Cardiac fibroblast (primary cell): ENCODE data around the gene TMC2.
A peak's percentile ranks its signal among the peaks of the same experiment; 100 is the strongest.

Experiments
- DNase-seq, 2 donors: peaks; one replicate each; pipeline versions ENCODE4 v3.0.0 to v3.0.0-alpha.2; 2010; ENCODE audit warnings: low read depth in 2 of 2
- H3K4me3 ChIP-seq, 2 donors: replicated peaks in 1 of 2; 1 replicate in 1 of 2; 2 replicates in 1 of 2; pipeline ENCODE4 v1.5.1; 2011; ENCODE audit warnings: low read depth in 2 of 2, low read length in 2 of 2, mild to moderate bottlenecking in 2 of 2, moderate library complexity in 1 of 2
- TF ChIP-seq, protein P1 (sequence below): IDR thresholded peaks from one replicate; pipeline ENCODE4 v1.5.1; 2011; ENCODE audit warnings: low read depth, mild to moderate bottlenecking, low read length, inconsistent platforms

The TMC2 gene

DNA sequence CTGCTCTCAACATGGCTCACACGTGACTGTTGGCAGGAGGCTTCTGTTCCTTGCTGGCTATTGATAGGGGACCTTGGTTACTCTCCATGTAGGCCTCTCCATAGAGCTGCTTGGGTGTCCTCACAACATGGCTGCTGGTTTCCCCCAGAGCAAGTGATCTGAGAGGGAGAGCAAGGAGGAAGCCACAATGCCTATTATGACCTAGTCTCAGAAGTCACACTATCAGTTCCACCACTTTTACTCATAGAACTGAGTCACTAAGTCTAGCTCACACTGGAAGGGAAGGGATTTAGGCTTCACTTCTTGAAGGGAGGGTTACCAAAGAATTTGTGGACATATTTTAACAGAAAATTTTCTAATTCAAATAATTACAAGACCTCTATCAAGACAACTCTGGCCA is 107.3 kb downstream of the TMC2 start:
- no peak for DNase-seq
- TF ChIP-seq, protein P1, sequence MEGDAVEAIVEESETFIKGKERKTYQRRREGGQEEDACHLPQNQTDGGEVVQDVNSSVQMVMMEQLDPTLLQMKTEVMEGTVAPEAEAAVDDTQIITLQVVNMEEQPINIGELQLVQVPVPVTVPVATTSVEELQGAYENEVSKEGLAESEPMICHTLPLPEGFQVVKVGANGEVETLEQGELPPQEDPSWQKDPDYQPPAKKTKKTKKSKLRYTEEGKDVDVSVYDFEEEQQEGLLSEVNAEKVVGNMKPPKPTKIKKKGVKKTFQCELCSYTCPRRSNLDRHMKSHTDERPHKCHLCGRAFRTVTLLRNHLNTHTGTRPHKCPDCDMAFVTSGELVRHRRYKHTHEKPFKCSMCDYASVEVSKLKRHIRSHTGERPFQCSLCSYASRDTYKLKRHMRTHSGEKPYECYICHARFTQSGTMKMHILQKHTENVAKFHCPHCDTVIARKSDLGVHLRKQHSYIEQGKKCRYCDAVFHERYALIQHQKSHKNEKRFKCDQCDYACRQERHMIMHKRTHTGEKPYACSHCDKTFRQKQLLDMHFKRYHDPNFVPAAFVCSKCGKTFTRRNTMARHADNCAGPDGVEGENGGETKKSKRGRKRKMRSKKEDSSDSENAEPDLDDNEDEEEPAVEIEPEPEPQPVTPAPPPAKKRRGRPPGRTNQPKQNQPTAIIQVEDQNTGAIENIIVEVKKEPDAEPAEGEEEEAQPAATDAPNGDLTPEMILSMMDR: no peak

GRCh38 chr20:2651772-2652723 is 115.7 kb downstream of the TMC2 start, which contains the start of gene NOP56:
TSS of gene NOP56 (plus strand) at chr20:2652632. CDS start at chr20:2652661, 29 bp downstream.
- TF ChIP-seq, protein P1: no peak
- H3K4me3 ChIP-seq: peak within 1 kb of the TSS; percentile 89 to 99

More for the DNA sequence above, 107.3 kb downstream of the TMC2 start:
- H3K4me3 ChIP-seq: no peak overlapping the region

DNA sequence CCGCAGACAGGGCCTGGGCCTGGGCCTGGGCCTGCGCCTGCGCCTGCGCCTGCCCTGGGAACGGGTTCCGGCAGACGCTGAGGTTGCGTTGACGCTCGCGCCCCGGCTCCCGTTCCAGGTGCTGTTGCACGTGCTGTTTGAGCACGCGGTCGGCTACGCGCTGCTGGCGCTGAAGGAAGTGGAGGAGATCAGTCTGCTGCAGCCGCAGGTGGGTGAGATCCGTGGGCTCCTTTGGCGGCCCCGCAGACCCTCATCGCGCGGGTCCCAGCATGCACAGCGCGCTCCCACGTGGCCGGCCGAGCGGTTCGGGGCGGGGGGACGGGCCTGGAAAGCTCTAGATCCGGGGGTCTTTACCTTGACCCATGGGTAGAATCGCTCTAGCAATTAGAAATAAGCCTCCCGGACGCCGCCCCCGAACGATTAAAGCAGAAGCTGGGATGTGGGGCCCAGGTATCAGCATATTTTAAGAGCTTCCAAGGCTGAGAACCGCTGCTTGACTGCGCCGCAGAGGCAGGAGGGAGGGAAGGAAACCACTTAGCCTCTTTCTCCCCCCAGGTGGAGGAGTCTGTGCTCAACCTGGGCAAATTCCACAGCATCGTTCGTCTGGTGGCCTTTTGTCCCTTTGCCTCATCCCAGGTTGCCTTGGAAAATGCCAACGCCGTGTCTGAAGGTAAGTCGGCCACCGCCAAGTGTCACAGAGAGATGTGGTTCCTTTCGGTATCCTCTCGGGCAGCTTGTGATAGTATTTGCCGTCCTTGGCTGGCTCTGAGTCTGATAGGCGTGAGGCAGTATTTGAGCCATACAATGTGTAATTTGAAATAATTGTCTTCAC is 116.6 kb downstream of the TMC2 start:
- TF ChIP-seq, protein P1: no peak
- no peak for DNase-seq
- H3K4me3 ChIP-seq: peak overlapping the region; percentile 89 to 99

More at GRCh38 chr20:2651772-2652723, 115.7 kb downstream of the TMC2 start, which contains the start of gene NOP56:
- peak; percentile 91 to 95 for DNase-seq

GRCh38 chr20:2653556-2654383 is 117.4 kb downstream of the TMC2 start:
- TF ChIP-seq, protein P1: no peak
- DNase-seq: no peak
- peak overlapping the region; percentile 89 to 99 for H3K4me3 ChIP-seq

- no peak for DNase-seq
- TF ChIP-seq, protein P1: no peak
- H3K4me3 ChIP-seq: peak overlapping the region; percentile 89 to 99
Measured at GRCh38 chr20:2654384-2654822, 118.0 kb downstream of the TMC2 start.

DNA sequence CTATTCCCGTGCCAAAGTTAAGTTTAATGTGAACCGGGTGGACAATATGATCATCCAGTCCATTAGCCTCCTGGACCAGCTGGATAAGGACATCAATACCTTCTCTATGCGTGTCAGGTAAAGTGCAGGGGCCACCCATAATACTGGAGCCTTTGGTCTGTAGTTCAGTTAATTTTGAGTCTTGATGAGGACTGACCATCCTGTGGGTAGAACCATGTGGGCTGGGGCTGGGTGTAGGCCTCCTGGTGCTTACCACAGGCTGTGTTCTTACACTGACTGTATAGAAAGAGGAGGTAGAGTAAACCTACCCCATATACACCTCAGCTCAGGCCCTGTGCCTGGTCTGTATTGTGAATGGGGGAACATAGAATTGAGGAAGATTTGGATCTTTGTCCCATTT is 118.5 kb downstream of the TMC2 start:
- no peak overlapping the region for H3K4me3 ChIP-seq
- no peak for DNase-seq
- TF ChIP-seq, protein P1: no peak
